Esophagus squamous epithelium (tissue), 4 donors: ENCODE data around the gene PHF12.

Experiments used
- POLR2A ChIP-seq, 4 donors: fragments of 450-650 bp; IDR thresholded peaks; one replicate each; pipeline ENCODE4 v1.6.1; 2017; ENCODE audit warnings: antibody characterized with exemption in 4 of 4, mild to moderate bottlenecking in 4 of 4, moderate library complexity in 3 of 4
- TF ChIP-seq, protein P1 (sequence below), 6 experiments: fragments of 450-650 bp in 4 of 6; fragments of 200-600 bp in 2 of 6; sonication (generic) in 2 of 6; IDR thresholded peaks; one replicate each; pipeline ENCODE4 v1.5.1; 2016 to 2019; ENCODE audit warnings: antibody characterized with exemption in 6 of 6, mild to moderate bottlenecking in 4 of 6, moderate library complexity in 4 of 6

- TF ChIP-seq, protein P1, sequence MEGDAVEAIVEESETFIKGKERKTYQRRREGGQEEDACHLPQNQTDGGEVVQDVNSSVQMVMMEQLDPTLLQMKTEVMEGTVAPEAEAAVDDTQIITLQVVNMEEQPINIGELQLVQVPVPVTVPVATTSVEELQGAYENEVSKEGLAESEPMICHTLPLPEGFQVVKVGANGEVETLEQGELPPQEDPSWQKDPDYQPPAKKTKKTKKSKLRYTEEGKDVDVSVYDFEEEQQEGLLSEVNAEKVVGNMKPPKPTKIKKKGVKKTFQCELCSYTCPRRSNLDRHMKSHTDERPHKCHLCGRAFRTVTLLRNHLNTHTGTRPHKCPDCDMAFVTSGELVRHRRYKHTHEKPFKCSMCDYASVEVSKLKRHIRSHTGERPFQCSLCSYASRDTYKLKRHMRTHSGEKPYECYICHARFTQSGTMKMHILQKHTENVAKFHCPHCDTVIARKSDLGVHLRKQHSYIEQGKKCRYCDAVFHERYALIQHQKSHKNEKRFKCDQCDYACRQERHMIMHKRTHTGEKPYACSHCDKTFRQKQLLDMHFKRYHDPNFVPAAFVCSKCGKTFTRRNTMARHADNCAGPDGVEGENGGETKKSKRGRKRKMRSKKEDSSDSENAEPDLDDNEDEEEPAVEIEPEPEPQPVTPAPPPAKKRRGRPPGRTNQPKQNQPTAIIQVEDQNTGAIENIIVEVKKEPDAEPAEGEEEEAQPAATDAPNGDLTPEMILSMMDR (IDR thresholded peaks at IDR 0.05) = no peak
- TF ChIP-seq POLR2A (IDR thresholded peaks at IDR 0.05) = no peak
These were observed 71.3 kb downstream of the PHF12 start for GRCh38 chr17:28879886-28880571.
